ENCODE measurements around the gene ITGA1. TPM values are rescaled to one million over a fixed set of nuclear protein-coding genes. Genes with fewer than 3 reads are reported as not detected.
A peak's percentile ranks its signal among the peaks of the same experiment; 100 is the strongest.

The ITGA1 gene
- total RNA-seq, 2 donors from 2014 or later = 4.7 to 5.6 TPM

DNA sequence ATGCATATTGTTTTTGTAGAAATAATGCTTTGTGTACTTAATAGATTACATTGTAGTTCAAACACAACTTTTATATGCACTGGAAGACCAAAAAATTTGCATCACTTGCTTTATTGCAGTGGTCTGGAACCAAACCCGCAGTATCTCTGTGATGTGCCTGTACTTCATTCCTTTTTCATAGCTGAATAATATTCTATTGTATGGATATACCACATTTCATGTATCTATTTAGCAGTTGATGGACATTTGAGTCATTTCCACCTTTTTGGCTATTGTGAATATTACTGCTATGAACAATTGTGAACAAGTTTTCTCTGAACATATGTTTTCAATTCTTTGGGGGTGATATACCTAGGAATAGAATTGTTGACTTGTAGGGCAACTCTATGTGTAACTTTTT lies 40.1 kb downstream of the ITGA1 start:
- no peaks in the 10 kb centered on the region for H3K27me3 Mint-ChIP-seq (ENCODE audit: low read depth)
- ATAC-seq (replicated peaks in 1 of 2) (no peak), DNase-seq (no peak)
- H3K36me3 Mint-ChIP-seq (ENCODE audit: insufficient read depth in 2 of 2) = peaks cover 2 to 3% of the 10 kb centered on the region in 2 donors
- no peak overlapping the region for H3K27ac Mint-ChIP-seq
- peaks cover 10% of the 10 kb centered on the region for H3K4me1 Mint-ChIP-seq (ENCODE audit: low read depth)
- H3K4me3 Mint-ChIP-seq = no peak overlapping the region
- peaks cover 3 to 4% of the 10 kb centered on the region in 2 donors for H3K9me3 Mint-ChIP-seq

DNA sequence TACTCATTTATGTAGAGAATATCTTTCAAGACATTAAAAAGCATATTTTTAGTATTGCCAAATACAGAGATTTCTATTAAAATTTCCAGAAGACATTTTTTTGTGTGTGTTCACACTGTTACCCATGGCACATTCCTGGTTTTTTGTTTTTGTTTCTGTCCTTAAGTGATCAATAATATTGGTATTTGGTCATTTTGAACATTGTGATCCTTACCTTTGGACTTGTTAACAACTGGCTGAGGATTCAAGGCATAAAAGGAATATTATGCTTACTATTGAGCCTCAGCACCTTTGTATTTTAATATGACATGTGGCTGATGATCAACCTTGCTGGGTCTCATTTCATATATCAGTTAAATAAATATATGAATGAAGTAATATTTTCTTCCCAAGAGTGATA lies 41.9 kb downstream of the ITGA1 start:
- ATAC-seq (replicated peaks in 1 of 2) = no peak
- H3K36me3 Mint-ChIP-seq (ENCODE audit: insufficient read depth in 2 of 2) = peaks cover 2 to 3% of the 10 kb centered on the region in 2 donors

DNA sequence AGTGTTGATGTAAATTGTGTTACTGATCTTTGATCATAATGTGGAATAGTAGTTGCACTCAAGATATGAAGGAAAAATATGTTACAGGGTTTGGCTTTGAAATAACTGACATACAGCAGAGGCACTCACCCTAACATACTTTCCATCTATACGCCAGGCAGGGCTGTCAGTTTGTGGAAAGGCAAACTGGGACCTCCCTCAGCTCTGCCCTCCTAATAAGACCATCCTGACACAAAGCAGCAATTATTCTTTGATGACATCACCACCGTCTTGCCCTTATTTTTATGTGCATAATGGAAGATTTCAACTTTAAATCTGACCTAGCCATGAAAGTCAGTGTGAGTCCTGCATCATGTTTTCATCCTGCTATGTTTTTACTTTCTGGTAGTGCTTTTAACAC lies 42.9 kb downstream of the ITGA1 start:
- no peak for DNase-seq
- peaks cover 3 to 4% of the 10 kb centered on the region in 2 donors for H3K9me3 Mint-ChIP-seq
- H3K4me3 Mint-ChIP-seq = no peak overlapping the region
- peaks cover 2 to 3% of the 10 kb centered on the region in 2 donors for H3K36me3 Mint-ChIP-seq (ENCODE audit: insufficient read depth in 2 of 2)
- no peaks in the 10 kb centered on the region for H3K27me3 Mint-ChIP-seq (ENCODE audit: low read depth)
- no peak for ATAC-seq (replicated peaks in 1 of 2)
- peaks cover 5% of the 10 kb centered on the region for H3K4me1 Mint-ChIP-seq (ENCODE audit: low read depth)
- H3K27ac Mint-ChIP-seq = no peak overlapping the region

More for the DNA sequence above, 41.9 kb downstream of the ITGA1 start:
- Mint-ChIP-seq H3K27me3 (ENCODE audit: low read depth) (no peaks in the 10 kb centered on the region), H3K9me3 (peaks cover 3 to 4% of the 10 kb centered on the region in 2 donors), H3K4me3 (no peak overlapping the region), H3K27ac (no peak overlapping the region), H3K4me1 (ENCODE audit: low read depth) (peaks cover 10% of the 10 kb centered on the region)
- DNase-seq = no peak

DNA sequence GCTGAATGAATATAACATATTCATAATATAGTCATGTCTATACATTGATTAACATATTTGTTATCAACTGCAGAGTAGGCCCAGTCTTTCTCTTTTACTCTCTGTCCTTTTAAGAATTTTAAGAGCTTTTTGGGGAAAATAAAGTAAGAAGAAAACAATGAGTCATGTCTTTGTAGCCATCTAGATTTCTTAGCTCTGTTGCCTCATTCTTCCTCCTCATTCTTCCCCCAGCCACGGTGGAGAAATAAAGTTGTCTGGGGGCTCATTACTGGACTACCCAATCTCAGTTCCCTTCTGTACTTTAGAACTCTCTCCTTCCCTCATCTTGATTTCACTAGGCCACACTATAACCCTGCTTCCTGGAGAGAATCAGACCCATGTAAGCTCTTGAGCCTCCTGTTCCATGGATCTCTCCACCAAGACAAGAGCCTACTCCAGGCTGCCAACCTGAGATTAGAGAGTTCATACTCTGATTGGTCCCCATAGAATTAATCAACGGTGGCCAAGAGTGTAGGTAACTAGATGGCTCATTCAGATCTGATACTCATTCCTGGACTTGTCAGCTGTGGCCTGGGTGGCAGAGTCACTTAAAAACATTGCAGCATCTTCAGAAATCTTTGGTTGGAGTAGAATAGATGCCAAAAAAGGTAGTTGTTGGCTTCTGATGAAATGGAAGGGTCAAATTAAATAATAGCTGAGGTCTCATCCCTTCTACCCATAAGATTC lies 44.2 kb downstream of the ITGA1 start:
- no peaks in the 10 kb centered on the region for H3K27me3 Mint-ChIP-seq (ENCODE audit: low read depth)
- DNase-seq (no peak), ATAC-seq (replicated peaks in 1 of 2) (peak in 1 of 2 donors; percentile 80)
- H3K4me3 Mint-ChIP-seq = no peak overlapping the region
- peaks cover 2 to 3% of the 10 kb centered on the region in 2 donors for H3K36me3 Mint-ChIP-seq (ENCODE audit: insufficient read depth in 2 of 2)
- peaks cover 3 to 4% of the 10 kb centered on the region in 2 donors for H3K9me3 Mint-ChIP-seq
- H3K4me1 Mint-ChIP-seq (ENCODE audit: low read depth) = no peaks in the 10 kb centered on the region
- H3K27ac Mint-ChIP-seq = no peak overlapping the region

DNA sequence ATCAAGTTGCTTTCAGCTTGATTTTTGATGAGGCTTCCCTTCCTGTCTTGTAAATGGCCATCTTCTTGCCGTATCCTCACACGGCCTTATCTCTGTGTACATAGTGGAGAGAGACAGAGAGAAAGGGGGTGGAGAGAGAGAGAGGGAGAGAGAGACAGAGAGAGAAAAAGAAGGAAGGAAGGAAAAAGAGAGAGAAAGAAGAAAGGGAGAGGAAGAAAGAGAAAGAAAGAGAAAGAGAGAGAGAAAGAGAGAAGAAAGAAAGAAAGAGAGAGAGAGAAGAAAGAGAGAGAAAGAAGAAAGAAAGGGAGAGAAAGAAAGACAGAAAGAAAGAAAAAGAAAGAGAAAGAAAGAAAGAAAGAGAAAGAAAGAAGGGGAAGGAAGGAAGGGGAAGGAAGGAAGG lies 46.6 kb downstream of the ITGA1 start:
- Mint-ChIP-seq H3K4me3 (no peak overlapping the region), H3K4me1 (ENCODE audit: low read depth) (no peaks in the 10 kb centered on the region), H3K27ac (no peak overlapping the region), H3K27me3 (ENCODE audit: low read depth) (no peaks in the 10 kb centered on the region), H3K36me3 (ENCODE audit: insufficient read depth in 2 of 2) (no peaks in the 10 kb centered on the region), H3K9me3 (no peaks in the 10 kb centered on the region)
- DNase-seq (no peak), ATAC-seq (replicated peaks in 1 of 2) (no peak)

DNA sequence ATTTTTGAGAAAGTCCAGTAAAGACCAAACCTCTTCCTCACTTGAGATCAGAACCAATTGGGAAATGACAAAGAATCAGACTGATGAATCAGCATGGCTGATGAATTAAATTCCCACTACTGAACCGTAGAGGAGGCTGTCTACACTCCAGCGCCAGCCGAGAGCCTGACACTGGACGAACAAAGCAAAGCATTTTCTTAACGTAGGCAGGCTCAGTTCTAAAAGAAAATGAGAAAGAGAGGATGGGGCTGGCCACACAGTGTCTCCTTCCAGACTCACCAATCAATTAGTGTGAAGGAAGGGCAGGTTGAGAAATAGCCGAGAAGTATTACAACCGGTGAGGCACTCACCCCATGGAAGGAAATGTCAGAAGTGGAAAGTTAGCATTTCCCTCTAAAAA lies 49.4 kb downstream of the ITGA1 start:
- no peaks in the 10 kb centered on the region for H3K36me3 Mint-ChIP-seq (ENCODE audit: insufficient read depth in 2 of 2)
- ATAC-seq (replicated peaks in 1 of 2) (no peak), DNase-seq (no peak)
- H3K4me3 Mint-ChIP-seq = no peak overlapping the region
- peaks cover 5% of the 10 kb centered on the region for H3K4me1 Mint-ChIP-seq (ENCODE audit: low read depth)
- no peaks in the 10 kb centered on the region for H3K27me3 Mint-ChIP-seq (ENCODE audit: low read depth)
- no peak overlapping the region for H3K27ac Mint-ChIP-seq
- H3K9me3 Mint-ChIP-seq = no peaks in the 10 kb centered on the region

DNA sequence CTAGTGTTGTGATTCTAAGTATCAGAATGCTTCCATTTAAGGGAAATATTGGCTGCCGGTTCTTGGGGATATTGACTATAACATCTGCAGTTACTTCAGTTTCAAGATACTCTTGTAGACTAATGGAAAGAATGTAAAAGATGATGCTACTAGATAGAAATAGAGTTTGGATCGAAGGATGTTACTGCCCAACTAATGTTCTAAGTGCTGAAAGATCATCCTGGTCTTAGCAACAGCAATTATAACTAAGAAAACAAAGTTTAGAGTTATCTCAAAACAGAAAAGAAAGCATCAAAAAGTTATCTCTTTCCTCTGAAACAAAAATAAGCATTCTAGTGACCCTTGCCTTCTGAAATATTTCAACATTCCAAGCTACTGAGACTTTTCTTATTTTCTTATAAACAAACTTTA lies 49.9 kb downstream of the ITGA1 start:
- Mint-ChIP-seq H3K36me3 (ENCODE audit: insufficient read depth in 2 of 2) (no peaks in the 10 kb centered on the region), H3K27me3 (ENCODE audit: low read depth) (no peaks in the 10 kb centered on the region), H3K4me3 (no peak overlapping the region), H3K27ac (no peak overlapping the region), H3K4me1 (ENCODE audit: low read depth) (peaks cover 5% of the 10 kb centered on the region), H3K9me3 (no peaks in the 10 kb centered on the region)
- no peak for DNase-seq
- ATAC-seq (replicated peaks in 1 of 2) = no peak

DNA sequence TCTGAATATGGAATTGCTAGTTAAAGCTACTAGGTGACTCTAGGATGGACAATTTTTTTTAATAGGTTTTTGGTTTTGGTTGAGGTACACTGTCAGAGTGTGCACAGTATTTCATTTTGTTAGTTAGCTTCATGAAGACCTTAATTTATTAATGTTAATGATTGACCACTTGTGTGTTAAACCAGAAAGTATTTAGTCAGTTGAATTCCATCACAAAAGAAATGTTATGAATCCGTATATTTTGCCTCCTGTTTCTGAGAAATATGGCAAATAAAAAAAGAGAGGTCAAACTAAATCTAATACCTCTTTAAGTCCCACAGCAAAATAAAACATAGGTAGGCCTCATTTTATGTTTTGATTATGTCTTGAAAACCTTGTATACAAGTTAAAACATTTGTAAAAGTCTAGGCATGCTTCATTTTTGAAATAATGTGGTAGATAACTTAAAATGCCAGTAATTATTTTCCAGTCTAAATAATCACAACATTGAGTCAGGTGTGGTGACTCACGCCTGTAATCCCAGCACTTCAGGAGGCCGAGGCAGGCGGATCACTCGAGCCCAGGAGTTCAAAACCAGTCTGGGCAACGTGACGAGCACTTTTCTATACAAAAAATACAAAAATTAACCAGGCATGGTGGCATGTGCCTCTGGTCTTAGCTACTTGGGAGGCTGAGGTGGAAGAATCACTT lies 50.8 kb downstream of the ITGA1 start:
- H3K27me3 Mint-ChIP-seq (ENCODE audit: low read depth) = no peaks in the 10 kb centered on the region
- H3K9me3 Mint-ChIP-seq = no peaks in the 10 kb centered on the region
- H3K4me3 Mint-ChIP-seq = no peak overlapping the region
- DNase-seq (no peak), ATAC-seq (replicated peaks in 1 of 2) (no peak)
- H3K4me1 Mint-ChIP-seq (ENCODE audit: low read depth) = peaks cover 5% of the 10 kb centered on the region
- H3K27ac Mint-ChIP-seq = no peak overlapping the region
- no peaks in the 10 kb centered on the region for H3K36me3 Mint-ChIP-seq (ENCODE audit: insufficient read depth in 2 of 2)

DNA sequence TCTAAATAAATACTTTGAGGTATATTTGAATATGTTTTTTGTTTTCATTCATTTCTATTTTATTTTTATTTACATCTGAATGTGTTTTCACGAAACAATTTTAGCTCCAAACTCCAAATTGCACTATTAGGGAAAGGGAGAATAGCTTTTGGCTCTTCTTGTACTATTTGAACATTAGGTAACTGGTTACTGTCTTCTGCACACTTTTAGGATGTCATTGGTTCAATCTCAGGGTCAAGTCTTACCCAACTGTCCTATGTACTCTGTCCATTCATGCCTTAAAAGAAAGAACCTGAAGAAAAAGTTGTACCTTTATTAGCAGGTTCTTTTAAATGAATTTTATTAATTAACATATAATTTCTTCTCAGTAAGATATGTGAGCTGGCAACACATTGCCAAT lies 51.6 kb downstream of the ITGA1 start:
- Mint-ChIP-seq H3K36me3 (ENCODE audit: insufficient read depth in 2 of 2) (no peaks in the 10 kb centered on the region), H3K4me3 (no peak overlapping the region), H3K9me3 (no peaks in the 10 kb centered on the region), H3K27me3 (ENCODE audit: low read depth) (no peaks in the 10 kb centered on the region), H3K27ac (no peak overlapping the region), H3K4me1 (ENCODE audit: low read depth) (peaks cover 5% of the 10 kb centered on the region)
- no peak for ATAC-seq (replicated peaks in 1 of 2)
- DNase-seq = no peak

DNA sequence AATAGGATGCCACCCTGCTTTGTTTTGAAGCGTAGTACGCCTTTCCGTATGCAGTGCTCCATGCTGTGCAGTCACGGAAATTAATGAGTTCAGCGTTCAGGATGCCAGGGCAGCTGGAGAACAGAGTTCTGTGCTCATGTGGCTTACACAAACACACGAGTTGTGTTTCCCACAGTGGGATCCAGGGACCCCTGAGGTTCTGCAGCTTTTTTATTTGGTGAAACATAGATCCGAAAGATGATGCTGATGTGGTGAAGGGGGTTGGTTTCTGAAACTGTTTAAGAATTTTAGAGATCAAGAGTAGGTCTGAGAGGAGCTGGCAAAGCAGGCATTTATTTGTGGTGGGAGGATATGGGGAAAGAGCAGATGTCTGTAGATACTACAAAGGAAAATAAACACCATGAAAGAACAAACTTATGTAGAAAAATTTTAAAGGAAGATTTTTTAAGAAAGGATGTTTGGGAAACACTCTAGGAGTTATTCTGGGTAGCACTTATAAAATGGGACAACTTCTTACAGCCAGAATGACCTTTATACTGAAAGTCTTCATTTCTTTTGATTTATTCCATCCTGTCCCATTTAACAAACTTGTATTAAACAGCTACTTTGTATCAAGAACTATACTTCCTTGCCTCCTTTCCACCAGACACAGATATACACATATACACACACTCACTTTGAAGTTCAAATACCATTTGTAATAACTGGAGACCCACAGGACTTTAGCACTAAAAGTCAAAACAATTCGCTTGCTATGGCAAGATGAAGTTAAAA lies 52.7 kb downstream of the ITGA1 start:
- Mint-ChIP-seq H3K4me1 (ENCODE audit: low read depth) (peaks cover 5% of the 10 kb centered on the region), H3K36me3 (ENCODE audit: insufficient read depth in 2 of 2) (no peaks in the 10 kb centered on the region), H3K9me3 (no peaks in the 10 kb centered on the region), H3K27ac (no peak overlapping the region), H3K27me3 (ENCODE audit: low read depth) (no peaks in the 10 kb centered on the region), H3K4me3 (no peak overlapping the region)
- no peak for DNase-seq
- no peak for ATAC-seq (replicated peaks in 1 of 2)

DNA sequence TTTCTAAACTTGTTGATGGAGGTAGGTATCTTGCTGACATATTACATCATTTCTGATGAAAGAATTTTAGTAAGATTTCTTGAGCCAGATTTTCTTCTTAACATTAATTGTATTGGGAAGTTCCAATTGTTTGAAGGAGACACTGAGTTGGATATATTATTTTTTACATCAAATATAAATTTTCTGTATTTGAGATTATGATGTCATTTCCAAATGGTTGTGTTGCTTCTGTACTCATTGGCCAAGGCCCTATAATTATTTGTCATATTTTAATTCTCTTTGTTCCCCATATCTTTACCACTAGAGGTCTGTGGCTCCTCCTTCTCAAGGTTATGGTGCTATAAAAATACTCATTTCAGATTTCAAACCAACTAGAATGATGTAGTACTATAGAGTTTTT lies 53.4 kb downstream of the ITGA1 start:
- Mint-ChIP-seq H3K27me3 (ENCODE audit: low read depth) (no peaks in the 10 kb centered on the region), H3K36me3 (ENCODE audit: insufficient read depth in 2 of 2) (no peaks in the 10 kb centered on the region)

DNA sequence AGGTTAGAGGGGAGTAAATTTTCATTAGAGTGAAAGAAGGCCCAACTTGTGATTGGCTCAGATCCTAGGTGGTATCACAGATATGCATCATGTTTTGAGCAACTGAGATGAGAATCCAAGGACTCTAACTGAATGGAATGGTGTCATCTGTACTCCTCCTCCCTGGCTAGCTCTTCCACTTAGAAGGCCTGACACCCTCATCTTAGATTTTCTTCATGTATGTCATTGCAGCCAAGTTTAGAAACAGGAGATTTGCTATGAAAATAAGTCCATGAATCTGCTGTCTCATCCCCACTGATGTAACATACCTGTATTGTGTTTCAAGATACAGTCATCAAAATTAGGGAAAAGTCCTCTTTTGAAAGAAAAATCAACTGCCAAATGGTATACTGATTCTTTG lies 54.4 kb downstream of the ITGA1 start:
- DNase-seq (no peak), ATAC-seq (replicated peaks in 1 of 2) (no peak)
- H3K9me3 Mint-ChIP-seq = no peaks in the 10 kb centered on the region
- H3K27ac Mint-ChIP-seq = no peak overlapping the region
- peaks cover 5% of the 10 kb centered on the region for H3K4me1 Mint-ChIP-seq (ENCODE audit: low read depth)
- no peaks in the 10 kb centered on the region for H3K27me3 Mint-ChIP-seq (ENCODE audit: low read depth)
- H3K36me3 Mint-ChIP-seq (ENCODE audit: insufficient read depth in 2 of 2) = no peaks in the 10 kb centered on the region
- no peak overlapping the region for H3K4me3 Mint-ChIP-seq

More for the DNA sequence above, 53.4 kb downstream of the ITGA1 start:
- Mint-ChIP-seq H3K9me3 (no peaks in the 10 kb centered on the region), H3K27ac (no peak overlapping the region), H3K4me3 (no peak overlapping the region), H3K4me1 (ENCODE audit: low read depth) (peaks cover 5% of the 10 kb centered on the region)
- no peak for DNase-seq
- no peak for ATAC-seq (replicated peaks in 1 of 2)

DNA sequence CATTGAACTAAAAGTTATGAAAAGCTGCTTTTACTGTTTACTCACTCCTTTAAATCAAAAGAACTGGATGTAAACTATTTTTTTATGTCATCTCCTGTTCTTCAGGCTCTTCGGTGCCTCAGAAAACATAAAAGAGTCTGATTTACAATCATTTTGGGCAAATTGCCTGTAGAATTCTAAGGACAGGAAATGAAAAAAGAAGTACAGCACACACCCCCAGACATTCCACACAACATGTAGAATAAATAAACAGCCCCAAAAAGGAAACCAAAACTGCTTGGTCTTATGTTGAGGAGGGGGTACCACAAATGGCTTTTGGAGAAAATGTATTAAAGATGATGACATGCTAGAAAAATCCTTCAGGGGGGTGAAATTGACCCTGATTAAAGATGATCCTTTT lies 57.2 kb downstream of the ITGA1 start:
- DNase-seq (no peak), ATAC-seq (replicated peaks in 1 of 2) (no peak)
- H3K4me1 Mint-ChIP-seq (ENCODE audit: low read depth) = peaks cover 5% of the 10 kb centered on the region
- peaks cover 0 to 1% of the 10 kb centered on the region in 2 donors for H3K9me3 Mint-ChIP-seq
- H3K27ac Mint-ChIP-seq = no peak overlapping the region
- H3K36me3 Mint-ChIP-seq (ENCODE audit: insufficient read depth in 2 of 2) = no peaks in the 10 kb centered on the region
- H3K27me3 Mint-ChIP-seq (ENCODE audit: low read depth) = no peaks in the 10 kb centered on the region
- no peak overlapping the region for H3K4me3 Mint-ChIP-seq
